NCI-H510A (cell line): ENCODE data around the gene PTGDS.
"Not testable (repeated sequence)": the region's sequence is repeated elsewhere in the genome, so short reads cannot be mapped to it uniquely, and the experiment has no call there.

ENCODE experiments used
- DNase-seq: peaks from one replicate; lab custom pipeline; 2025; lab: John Stamatoyannopoulos, UW

The PTGDS gene

DNA sequence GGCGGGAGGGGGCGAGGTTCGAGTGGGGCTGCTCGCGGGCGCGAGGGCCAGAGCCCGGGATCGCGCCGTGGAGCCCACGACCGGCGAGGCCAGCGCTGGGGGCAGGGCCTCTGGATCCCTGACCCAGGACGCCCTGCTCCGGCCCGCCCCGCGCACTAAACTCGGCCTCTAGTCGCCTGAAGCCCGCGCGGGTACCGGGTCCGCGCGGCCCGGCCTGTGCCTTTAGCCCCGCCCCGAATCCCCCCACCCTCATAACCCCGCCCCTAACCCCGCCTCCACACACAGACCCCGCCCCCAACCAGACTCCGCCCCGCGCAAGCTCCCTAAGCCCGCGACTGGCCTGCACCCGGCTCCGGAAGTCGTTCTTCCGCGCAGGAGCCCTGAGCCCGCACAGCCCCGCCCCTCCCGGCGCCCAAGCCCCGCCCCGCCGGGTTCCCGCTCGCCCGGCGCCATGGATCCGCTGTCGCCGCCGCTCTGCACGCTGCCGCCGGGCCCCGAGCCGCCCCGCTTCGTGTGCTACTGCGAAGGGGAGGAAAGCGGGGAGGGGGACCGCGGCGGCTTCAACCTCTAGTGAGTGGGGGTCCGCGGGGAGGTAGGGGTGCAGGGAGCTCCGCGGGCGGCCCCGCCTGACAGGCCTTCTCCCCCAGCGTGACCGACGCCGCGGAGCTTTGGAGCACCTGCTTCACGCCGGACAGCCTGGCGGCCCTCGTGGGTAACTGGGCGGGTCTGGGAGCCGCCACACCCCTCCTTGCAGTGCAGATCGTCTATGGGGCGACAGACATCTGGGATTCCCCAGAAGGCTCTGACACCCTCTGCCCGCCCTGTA is 14.9 kb downstream of the PTGDS start, which contains the start of gene PAXX:
TSS of gene PAXX (plus strand) at position 430 of the 826 bp plus-strand sequence. CDS start at position 452, 22 bp downstream.
- peak; percentile 68 for DNase-seq

DNA sequence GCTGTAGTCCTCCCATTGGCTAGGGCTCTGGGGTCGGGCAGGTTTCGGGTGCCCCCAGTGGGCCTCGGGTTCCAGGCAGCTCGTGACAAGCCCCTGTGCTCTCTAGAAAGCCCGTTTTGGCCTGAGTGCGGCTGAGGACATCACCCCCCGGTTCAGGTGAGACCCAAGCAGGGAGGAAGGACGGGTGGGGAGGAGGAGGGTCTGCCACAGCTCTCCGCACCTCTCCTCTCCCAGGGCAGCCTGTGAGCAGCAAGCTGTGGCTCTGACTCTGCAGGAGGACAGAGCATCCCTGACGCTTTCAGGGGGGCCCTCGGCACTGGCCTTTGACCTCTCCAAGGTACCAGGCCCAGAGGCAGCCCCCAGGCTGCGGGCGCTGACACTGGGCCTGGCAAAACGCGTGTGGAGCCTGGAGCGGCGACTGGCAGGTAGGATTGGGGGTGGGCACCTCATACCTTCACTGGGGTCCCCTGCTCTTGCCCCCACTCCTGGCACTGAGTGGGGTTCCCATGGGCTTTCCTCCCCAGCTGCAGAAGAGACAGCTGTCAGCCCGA is 15.6 kb downstream of the PTGDS start:
- no peak for DNase-seq

DNA sequence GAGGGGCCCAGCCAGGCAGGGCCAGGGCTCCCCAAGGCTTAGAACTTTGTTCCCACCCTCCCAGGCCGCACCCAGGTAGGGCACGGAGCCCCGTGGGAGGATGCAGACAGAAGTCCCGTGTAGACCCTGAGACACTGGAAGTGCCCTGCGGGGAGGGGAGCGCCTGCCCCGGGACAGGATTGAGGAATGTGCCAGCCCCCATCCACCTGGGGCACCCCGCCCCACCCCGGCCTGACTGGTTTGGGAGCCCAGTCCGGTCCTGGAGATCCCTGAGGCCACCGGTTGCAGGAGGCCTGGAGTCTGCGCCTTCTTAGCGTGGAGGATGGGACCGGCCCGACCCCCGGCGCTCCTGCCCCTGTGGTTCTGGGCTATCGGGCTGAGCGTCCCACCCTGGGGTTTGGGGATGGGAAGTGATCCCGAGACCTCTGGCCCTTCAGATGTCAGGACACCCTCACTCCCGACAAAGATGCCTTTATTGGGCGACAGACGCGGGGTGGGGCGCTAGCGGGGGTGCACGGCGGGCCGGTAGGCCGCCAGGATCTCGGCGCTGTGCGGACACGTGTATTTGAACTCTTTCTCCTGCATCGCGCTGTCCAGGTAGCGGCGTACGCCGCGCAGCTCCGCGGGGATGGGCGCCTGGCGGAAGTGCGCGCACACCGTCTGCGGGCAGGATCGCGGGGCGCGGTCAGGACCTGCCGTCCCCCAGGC is 17.0 kb downstream of the PTGDS start:
- no peak for DNase-seq

DNA sequence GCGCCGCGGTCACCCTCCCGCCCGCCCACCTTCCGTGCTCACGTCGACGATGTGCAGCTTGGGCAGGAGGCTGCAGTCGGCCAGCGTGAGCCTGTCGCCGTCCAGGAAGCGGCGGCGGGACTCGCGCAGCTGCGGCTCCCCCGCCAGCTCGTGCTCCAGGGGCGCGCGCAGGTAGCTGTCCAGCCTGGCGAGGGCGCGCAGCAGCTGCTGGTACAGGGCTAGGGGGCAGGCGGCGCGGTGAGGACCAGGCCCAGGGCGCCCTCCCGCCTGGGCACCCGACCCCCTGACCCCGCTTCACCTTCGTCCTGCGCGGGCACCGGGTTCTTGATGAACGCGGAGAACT is 17.6 kb downstream of the PTGDS start:
- no peak for DNase-seq

DNA sequence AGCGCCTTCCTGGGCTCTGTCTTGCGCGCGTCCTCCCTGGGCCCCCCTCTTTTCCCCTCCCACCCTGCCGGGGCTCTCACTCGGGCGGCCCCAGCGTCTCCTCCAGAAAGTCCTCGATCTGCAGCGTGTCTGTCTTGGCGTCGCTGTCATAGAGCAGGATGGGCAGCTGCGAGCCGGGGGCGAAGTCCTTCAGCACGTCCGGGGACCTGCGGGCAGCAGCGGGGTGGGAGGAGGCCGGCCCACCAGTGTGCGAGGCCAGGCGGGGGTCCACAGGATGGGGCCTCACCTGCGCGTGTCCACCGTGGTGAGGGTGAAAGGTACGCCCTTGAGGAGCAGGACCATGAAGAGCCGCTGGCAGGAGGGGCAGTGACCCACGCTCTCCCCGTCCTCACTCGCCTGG is 18.1 kb downstream of the PTGDS start:
- DNase-seq, result no peak

DNA sequence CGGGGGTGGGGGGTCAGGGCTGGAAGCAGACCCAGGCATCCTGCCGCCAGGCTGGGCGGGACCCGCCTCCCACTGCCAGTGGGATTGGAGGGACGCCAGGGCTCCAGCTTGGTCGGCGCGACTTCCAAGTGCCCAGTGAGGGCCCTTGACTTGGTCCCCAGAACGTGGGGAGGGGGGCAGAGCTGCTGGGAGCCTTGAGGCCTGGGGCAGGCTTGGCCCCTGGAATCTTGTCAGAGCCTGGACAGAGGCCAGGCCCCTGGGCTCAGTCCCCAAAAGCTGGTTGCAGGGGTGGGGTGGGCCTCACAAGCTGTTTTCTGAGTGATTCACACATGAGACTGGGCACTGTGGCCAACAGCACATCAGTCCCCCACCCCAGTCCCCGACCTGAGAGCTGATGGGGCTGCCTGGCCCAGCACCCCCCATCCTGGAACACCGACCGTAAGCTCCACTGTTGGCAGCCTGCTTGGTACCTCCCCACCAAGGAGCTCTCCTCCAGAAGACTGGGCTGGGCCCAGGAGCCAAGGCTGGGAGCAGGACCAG is 18.5 kb downstream of the PTGDS start:
- DNase-seq, result no peak

DNA sequence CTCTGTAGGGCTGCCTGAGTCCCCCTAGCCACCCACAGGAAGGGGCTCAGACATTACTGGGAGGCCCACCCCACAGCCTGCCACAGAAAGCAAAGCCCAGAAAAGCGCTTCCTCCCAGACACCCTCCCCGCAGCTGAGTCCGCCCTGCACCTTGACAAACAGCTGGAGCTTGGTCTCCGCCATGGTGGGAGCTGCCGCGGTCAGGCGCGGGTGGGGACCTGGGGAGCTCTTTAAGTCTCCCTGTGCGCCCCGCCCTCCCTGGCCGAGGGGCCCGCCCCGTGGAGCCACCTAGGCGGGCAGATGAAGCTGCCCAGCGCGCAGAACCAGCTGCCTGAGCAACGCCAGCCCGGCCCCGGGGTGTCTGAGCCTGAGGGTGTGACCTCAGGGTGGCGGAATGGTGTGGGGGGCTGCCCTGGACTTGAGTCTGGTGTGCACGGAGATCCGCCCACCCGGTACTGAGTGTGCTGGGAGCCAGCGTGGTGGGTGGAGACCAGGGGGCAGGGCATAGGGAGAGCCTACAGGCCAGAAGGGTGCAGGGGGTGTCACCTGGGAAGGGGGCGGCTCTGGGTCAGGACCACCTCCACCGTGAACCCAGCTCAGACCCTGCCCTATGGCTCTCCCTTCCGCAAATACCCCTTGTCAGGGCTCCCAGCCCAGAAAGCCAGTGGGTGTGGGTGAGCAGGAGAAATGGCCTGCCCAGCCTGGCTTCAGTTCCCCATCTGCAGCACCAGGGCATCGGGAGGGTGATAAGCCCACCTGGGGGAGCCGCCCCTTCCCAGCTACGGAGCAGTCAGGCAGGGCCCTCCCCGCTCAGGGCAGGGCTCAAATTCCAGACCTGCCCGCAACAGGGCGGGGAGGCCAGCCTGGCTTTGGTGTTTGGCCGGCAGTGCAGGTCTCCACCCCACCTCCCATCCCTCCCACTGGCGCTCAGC is 19.3 kb downstream of the PTGDS start, which contains the start of gene CLIC3:
TSS of gene CLIC3 (minus strand) at position 208 of the 932 bp plus-strand sequence. CDS start at position 183, 25 bp downstream.
- DNase-seq, result no peak

DNA sequence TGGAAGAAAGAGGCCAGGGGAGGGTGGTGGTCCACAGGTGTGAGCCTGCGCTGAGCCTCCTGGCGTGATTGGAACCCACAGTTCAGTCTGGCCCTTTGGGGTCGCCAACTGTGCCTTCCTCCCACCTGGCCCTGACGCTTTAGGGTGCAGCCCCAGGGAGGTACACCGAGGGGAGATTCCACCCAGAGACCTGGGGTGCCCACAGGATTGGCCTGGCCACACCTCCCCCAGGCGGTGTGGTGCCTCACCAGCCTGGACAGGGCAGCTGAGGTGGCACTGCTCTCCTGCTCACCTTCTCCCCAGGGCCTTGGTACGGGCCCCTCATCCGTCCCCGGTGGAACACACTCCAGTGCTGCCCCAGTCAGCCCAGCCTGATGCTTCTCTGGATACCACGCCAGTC is 20.1 kb downstream of the PTGDS start:
- DNase-seq, result no peak

DNA sequence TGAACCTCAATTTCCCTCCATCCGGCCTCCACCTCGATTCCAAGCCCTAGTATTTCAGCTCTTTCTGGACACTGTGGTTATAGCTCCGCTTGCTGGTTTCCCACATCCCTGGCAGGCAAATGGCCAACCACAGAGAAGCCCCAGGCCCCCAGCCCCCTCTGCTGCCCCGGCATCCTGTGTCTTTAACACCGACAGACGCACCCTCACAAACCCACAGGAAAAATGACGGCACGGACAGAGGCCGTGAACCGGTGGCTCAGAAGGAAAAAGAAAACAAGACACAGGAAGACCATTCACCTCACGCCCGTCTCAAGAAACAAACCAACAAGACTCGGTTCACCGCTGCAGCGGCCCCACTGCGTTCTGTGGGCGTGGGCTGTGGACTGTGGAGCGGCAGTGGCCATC is 20.5 kb downstream of the PTGDS start:
- DNase-seq, result no peak

DNA sequence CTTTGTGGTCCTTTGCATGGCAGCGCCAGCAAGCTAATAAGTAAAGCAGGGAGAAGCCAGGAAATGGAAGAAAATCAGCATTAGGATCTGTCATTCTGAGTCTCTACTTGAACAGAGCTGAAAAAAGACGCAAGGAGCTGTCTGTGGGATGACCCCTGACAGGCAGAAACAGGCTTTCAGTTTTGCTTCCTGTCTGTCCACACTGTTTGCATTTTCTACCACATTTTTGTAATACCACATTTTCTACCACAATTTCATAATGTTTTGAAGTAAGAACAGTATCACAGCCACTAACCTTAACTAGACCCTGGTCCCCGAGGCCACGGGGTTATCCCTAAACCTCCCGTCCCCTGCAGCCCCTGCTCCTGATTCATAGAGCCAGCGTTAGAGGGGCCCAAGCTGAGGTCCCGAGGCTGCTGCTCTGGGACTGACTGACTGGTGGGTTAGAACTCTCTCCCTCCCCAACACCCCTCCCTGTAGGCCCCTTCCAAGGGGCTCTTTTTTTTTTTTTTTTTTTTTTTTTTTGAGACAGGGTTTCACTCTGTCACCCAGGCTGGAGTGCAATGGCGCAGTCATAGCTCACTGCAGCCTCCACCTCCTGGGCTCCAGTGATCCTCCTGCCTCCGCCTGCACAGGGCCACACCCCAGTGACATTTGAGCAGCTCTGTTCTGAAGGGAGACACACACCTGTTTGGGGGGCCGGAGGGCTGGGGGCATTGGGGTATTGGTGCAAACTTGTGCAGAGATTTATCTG is 23.1 kb downstream of the PTGDS start:
- DNase-seq, result no peak

DNA sequence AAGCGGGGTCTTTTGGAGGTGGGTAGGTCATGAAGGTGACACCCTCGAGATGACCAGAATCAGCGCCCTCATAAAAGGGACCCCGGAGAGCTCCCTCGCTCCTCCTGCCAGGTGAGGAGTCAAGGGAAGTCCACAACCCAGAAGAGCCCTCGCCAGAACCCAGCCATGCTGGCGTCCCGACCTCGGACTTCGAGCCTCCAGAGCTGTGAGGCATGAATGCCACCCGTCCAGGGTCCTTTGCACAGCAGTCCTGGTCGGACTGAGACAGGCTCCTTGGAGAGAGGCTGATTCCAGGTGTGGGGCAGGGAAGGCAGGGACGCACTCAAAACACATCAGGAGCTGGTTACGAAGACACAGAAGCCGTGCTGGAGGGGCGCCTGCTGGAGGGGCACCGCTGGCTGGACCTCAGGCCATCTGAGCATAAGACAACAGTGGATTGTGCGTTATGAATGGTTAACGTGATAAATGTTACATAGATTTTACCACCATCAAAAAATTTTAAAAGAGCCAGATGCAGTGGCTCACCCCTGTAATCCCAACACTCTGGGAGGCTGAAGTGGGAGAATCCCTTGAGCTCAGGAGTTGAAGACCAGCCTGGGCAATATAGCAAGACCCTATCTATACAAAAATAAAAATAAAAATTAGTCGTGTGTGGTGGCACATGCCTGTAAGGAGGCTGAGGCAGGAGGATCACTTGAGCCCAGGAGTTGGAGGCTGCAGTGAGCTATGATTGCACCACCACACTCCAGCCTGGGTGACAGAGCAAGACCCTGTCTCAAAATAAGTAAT is 24.7 kb downstream of the PTGDS start:
- DNase-seq, result no peak

DNA sequence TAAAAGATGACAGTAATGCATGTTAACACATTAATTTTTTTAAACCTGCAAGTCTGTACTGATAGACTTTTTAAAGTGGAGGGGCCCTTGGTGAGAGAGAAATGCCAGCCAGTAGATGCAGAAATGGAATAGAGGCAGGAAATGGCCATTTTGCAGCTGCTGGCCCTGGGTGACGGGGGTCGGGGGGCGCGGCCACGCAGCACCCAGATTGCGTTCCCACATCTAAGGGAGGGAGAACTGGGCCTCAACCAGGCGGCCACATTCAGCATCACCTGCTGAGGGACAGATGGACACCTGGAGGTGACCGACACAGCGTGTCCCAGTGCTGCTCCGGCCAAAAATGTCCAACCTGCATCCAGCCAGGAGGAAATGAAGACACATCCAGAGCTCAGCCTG is 25.3 kb downstream of the PTGDS start:
- no peak for DNase-seq

DNA sequence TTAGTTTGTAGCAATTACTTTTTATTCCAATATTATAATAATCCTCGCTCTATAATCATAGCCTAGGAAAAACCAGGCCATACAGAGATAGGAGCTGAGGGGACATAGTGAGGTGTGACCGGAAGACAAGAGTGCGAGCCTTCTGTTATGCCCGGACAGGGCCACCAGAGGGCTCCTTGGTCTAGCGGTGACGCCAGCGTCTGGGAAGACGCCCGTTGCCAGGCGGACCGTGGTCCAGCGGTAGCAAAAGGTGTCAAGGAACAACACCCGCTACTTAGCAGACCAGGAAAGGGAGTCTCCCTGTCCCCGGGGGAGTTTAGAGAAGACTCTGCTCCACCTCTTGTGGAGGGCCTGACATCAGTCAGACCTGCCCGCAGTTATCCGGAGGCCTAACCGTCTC is 27.0 kb downstream of the PTGDS start:
- DNase-seq, result not testable (repeated sequence)

DNA sequence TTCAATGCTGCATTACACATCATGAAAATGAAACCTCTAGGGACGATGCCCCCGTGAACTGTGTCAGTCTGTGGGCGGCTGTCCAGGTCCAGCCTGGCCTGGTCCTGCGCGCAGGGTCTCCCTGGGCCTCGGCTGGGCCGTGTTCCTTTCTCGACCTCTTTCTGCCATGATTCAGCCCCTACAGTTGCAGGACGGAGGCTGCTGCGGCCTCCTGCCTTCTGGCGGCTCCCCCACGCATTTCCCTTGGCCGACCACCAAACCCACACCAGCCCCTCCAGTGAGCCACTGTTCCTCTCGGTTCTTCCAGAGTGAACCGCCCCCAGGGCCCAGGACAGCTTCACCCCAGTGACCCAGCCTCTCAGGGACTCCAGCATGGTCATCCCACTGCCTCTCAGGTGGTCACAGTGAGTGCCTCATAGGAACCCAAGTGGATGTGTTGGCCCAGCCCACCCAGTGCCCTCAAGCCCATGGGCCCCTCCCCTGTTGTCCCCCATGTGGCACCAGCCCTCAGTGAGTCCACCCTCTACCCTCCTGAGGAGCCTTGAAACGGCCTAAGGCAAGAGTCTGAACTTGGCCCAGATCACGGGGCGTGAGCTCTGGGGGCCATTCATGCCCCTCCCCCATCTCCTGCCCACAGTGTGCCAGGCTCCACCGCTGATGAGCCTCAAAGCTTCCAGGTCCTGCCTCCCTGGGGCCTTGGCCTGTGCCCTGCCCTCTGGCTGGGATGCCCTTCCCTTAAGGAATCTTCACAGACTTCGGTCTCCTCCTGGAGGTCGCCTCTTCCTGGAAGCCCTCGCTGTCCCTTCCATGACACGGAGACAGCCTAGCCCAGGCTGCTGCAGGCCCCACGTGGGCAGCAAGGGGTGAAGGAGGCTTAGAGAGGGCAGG is 29.1 kb downstream of the PTGDS start:
- DNase-seq, result no peak

DNA sequence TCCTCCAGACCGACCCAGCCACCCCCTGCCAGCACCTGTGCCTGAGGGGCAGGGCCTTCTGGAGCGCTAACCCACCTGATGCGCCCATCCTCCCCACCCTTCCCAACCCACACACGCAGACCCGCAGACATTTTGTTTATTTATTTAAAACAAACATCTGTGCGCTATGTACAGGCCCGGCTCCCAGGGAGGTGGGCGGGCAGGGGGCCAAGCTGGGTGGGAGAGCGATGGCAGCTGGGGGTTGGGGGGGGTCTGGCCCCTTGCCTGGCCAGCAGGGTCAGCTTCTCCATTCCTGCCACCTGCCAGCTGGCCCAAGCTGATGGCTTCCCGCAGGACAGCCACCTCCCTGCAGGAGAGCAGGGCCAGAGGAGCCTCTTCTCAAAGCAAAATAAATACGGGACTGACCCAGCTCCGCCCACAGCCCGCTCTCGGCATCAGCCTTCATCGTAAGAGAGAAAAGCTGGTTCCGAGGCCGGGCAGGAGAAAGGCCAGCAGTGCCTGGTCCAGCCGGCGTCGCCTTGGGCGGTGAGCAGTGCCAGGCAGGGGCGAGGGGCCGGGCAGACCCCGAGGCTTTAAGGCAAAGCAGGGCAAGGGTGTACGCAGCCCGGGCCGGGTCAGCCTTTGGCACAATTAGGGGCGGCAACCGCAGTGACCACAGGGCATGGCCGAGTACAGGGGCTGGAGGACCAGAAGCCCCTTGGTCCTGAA is 30.0 kb downstream of the PTGDS start:
- peak; percentile 37 for DNase-seq

DNA sequence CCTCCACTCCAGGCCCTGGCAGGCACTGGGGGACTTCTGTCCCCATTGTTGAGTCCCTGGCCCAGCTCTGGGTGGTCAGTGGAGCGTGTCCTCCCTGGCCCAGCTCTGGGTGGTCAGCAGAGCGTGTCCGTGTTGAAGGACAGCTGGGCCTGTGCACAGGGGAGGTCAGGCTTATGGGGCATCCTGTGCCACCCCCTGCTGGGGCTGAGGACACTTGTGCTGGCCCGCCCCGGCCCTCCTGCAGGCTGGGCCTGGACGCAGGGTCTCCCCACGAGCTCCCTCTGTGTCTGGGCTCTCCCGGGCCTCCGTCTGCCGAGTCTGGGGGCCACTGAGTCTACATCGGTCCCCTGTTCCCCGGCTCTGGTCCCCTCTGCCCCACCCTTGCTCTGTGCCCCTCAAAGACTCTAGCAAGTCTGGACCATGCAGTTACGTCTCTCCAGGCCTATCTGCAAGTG is 30.5 kb downstream of the PTGDS start:
- DNase-seq, result no peak

DNA sequence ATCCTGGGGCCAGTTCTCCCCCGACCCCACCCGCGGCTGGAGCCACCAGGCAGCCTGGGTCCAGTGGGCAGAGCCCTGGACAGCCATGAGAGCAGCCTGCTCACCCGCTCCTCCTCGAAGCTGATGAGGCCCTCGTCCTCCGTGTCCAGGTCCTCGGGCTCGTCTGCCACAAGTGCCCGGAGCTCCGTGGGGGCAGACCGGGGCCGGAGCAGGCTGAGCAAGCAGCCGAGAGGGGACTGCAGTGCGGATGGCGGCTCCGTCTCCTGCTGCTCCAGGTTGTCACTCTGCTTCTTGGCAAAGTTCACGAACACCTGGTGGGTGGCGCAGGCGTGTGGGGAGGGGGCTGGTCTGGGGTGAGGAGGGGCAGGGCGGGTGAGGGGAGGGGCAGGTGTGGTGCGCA is 31.0 kb downstream of the PTGDS start:
- DNase-seq, result no peak

DNA sequence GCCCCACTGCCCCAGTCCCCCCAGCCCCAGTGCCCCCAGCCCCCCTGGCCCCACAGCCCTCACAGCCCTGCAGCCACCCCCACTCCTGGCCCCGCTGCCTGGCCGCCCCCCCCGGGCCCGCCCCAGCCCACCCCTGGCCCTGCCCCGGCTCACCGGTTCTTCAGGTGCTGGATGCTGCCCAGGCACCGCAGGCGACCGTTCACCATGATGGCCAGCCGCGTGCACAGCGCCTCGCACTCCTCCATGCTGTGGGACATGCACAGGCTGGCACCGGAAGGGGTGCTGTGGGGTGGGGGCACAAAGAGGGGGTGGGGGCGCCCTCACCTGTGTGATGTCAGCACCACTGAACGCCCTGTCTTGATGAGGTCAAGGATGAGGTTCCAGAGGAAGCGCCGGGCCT is 31.9 kb downstream of the PTGDS start:
- no peak for DNase-seq
